ENCODE measurements around the gene SPTLC1.

Gene SPTLC1

DNA sequence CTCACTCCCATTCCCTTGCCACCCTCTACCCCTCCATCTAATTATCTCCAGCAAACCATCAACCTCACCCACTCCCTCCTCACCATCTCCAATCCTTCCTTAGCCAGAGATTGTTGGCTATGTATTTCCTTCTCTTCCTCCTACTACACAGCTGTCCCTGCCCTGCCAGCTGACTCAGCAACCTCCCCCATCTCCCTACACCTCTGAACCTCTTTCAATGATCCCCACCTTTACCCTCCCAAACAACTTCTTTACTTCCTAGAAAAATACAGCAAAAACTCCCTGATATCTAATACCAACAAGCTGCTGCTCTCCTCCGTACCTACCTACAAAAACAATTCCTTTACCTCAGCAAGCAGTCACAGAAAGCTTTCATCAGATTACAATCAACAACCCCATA lies 37.3 kb downstream of the SPTLC1 start:
- no peak for DNase-seq

GRCh38 chr9:92071634-92072033 lies 43.6 kb downstream of the SPTLC1 start:
- no peak for DNase-seq

DNA sequence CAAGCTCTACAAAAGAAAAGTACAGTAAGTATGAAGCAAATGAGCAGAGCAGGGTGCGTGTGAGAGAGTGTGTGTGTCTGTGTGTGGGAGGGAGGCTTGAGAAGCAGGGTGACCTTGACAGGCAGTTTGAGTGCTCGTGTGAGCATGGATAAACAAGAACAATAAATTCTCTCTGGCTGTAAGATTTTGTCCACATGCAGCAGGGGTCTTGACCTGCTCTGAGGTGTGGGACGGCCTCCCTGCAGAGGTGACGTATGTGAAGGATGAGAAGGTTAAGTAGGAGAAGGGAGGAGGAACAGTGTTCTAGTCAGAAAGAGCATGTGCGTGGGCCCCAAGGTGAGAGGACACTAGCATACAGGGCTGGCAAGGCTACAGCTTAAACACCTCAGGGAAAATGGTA lies 49.0 kb downstream of the SPTLC1 start:
- DNase-seq = no peak

- DNase-seq = no peak
Observed at GRCh38 chr9:92064711-92065110, 50.5 kb downstream of the SPTLC1 start.

DNA sequence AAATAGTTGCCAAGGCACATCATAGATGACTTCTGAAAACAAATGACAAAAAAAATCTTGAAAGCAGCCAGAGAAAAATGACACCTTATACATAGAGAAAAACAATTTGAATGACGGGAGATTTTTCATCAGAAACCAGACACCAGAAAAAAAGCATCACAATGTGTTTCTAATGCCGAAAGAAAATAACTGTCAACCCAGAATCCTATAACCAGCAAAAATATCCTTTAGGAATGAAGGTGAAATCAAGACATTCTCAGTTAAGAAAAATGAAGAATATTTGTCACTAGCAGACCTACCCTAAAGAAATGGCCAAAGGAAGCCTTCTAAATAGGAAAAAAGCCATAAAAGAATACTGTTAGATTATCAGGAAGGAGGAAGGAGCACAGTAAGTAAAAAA lies 54.0 kb downstream of the SPTLC1 start:
- no peak for DNase-seq

DNA sequence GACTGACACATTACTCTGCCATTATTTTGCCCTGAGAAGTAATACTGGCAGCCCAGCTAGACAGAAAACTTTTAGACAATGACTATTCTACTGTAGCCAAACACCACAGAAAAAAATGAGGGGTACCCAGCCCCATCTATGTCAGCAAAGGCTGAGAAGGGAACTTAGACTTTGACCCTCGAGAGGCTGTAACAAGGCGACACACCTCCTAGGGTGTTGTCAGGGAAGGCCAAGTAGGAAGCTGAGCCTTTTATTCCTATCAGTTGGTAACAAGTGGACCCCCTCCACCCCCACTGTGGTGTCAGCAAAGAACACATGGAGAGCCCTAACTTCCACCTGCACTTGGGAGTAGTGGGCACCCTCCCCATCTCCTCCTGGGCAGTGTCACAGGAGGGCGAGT lies 55.6 kb downstream of the SPTLC1 start:
- no peak for DNase-seq

DNA sequence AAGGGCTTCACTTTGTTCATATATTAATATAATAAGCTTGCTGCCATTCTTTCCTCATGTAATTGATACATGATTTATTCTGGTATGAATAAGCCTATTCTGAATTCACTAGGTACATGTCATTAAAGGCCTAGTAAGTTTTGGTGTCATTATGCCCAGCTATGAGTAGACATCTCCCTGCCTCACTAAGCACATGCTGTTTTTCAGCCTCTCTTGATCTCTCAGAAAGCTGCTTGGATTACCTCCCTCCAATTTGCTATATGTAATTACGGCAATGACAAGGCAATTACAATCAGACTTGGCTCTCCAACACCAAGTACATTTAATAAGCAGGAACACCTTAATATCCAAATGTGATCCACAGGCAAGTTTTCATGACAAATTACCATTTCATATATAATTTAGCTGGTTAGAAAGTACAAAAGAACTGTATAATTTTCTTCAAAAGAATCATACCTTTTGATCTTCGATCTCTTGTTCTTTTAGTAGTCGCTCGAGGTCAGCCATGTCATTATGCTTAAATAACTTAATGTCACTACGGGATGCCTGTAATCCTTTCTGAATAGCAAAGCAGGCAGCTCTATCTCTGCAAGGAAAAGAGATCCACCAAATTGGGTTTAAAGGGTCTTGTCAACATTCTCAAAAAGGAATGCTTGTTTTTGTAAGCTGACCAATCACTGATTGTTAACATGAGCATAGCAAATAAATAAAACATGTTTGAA lies 56.3 kb downstream of the SPTLC1 start:
- no peak for DNase-seq

- DNase-seq = no peak
Observed at GRCh38 chr9:92058026-92058425, 57.2 kb downstream of the SPTLC1 start.

- DNase-seq = no peak
Observed at GRCh38 chr9:92057226-92057625, 58.0 kb downstream of the SPTLC1 start.

DNA sequence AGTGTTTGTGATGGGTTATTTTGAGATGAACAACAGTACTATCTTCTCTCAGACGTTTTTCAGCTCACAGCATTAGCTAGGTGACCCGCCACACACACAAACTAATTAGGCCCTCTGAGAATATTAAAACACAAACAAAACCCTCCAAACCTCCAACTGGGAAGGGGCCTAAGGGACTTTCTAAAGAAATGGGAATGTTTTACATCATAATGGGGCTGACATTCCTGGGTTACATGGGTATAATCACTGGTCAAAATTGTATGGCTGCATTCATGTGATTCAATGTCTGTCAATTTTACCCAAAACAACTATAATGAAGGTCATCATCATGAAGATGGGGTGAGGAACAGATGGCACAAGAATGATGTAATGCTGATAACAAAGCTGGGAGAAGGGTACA lies 59.6 kb downstream of the SPTLC1 start:
- DNase-seq = no peak

DNA sequence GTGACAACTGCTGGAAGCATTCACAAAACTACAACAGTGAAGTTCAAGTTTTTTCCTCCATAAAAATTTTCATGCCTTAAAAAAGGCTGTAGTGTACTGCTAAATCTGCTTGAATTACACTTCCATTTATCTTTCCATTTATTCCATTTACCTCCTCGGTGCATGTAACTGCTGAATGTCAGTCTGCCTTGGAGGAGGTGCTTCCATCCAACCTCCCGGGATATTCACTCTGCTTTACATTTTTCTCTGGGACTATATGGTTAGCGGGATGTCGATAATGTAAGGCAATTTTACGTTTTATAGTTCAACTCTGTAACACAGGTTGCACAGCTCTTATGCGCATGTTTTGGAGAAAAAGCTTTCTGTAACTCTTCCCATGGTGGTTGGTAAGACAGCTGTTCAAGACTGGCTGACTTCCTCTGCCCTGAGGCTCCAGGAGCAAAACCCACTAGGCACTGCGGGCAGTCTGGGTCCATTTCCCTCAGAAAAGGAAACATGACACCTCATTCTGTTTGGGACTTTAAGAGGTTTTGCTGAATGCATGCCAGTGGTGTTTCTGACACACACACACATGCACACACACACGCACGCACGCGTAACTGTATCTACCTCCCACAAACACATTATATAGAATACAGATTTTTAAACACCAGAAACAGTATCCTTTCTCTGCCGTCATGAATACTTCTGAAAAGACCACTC lies 66.1 kb downstream of the SPTLC1 start:
- no peak for DNase-seq

- DNase-seq = no peak
Observed at GRCh38 chr9:92047500-92047899, 67.7 kb downstream of the SPTLC1 start.

DNA sequence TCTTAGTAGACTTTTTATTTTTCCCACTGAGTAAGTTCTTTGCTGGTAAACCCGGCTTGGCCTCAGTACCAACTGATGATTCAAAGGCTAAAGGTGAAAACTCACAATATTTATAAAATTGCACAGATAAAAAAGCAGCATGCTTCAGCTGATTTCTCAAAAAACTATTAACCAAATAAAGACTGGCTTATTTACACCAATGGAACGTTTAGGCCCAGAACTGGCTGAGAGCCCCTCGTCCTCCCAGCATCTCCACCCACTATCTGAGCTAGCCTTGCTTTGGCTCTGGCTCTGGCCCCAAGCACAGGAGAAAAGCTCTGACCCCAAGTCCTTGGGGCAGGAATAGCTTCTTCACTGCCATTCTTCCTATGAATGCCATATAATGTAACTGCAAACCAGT lies 68.5 kb downstream of the SPTLC1 start:
- no peak for DNase-seq

DNA sequence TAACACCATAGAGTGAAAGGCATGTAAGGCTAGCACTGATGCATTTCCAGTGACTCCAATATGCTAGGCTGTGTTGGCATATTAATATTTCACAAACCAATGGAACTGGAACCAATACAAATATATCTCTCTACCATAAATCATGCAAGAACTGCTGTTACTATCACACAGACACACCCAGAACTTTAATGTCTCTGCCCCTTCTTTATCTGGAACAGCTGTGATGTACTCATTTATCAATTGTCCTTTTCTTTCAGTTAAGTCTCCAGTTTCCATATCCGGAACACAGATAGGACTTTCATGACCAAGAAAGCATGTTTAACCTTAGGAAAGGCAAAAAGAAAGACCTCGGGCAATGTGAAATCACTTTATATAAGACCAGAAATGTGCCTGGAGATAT lies 70.3 kb downstream of the SPTLC1 start:
- DNase-seq = no peak

DNA sequence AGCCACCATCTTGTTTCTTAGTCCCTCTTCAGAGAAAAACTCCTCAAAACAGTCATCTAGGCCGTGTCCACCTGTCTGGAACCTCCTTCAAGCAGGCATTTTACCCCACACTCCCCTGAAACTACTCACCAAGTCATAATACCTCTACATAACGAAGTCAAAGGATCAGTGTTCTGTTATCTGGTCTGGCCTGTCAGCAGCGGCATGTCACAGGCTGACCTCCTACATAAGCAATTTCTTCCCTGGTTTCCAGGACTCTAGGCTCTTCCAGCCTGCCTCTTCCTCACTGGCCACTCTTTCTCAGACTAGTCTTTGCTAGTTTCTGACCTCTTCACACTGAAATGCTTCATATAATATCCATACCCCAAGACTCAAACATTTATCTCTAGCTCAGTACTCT lies 72.2 kb downstream of the SPTLC1 start:
- DNase-seq = no peak

DNA sequence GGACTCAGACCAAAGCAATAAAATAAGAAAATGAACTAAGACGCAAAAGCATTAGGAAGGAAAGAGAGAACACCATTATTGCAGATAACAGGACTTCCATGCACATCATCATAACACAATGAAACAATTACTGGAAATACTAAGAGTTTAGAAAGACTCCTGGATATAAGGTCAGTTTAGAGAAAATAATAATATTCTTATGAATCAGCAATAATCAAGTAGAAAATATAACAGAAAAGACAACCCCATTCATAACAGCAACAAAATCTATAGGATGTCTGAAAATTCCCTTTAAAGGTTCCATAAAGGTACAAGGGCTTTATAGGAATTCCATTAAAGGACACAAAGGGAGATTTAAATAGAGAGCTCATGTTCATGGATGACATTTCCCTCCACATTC lies 73.0 kb downstream of the SPTLC1 start:
- DNase-seq = no peak

- DNase-seq = no peak
Observed at GRCh38 chr9:92036756-92037155, 78.5 kb downstream of the SPTLC1 start.

DNA sequence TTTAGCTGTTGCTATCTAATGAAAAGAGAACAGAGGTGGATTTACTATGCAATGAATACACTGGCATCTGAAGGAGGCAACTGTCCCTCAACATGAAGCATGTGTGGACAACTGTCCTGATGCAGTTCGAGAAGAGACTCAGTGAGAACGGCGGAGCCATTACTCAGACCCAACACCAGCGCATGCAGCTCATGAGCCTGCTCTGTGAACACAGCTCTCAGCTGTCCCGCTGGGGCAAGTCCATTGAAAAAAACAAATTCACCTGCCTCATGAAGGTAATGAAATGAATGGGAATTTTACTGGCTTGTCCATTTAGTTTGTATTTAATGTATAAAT lies 78.8 kb downstream of the SPTLC1 start:
- no peak for DNase-seq

DNA sequence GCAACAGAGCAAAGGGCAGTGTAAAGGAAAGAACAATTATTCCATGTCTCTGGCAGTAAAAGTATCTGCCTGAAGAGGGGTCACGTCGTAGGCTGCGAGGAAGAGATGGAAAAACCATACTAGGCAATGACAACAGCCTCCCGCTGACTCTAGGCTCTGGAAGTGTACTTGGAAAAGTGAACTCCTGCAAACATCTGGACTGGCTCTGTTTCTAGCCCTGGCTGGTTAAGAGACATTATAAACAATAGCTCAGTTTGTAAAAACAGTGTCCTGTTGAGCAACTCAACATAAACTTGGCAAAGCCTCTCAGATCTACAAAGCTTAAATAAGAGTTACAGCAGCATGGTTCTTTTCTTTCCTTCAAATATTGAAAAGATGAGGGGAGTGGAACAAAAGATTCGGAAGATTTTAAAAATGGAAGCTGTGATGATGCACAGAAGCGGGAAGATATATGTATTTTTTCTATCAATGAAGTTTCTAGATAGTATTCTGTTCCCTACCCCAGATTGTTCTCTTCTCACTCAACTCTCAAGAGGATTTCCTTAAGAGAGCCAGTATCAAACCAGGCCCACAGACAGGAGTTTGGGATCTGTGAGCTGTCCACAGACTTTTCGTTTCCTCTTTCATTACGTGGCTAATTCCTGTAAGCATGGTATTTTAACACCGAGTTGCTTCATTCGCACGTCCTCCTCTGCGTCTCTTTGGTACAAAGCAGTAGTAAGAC lies 79.4 kb downstream of the SPTLC1 start:
- no peak for DNase-seq

DNA sequence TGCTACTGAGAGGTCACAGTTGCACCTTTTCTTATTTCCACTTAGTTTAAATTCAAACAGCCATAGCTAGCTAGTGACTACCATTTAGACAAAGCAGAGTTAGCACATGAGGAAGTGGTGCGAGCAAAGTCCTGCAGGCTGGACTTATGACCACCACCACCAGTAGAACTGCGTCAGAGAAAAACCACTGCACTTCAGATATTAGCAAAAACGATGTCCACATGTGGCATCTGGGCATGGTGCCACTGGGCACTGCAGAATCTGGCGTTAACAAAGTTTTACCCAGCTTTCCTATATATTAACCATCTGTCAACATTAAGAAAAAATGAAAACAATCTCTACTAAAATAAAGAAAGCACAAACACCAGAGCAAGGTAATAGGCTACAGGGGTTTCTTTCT lies 80.1 kb downstream of the SPTLC1 start:
- no peak for DNase-seq

- no peak for DNase-seq
Observed at GRCh38 chr9:92033991-92034390, 81.2 kb downstream of the SPTLC1 start.

DNA sequence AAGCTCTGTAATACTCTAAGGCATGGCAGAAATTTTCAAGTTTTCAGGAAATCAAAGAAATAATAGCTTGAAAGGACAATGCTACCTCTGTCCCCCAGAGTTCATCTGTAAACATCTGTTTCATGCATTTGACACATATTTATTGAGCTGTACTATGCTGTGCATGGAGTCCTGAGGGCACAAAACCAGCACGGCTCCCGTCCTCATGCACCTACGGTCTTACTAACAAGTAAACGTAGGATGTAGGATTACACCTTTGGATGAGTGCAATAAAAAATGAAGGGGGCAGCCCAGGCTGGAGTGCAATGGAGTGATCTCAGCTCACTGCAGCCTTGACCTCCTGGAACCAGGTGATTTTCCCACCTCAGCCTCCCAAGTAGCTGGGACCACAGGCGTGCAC lies 81.9 kb downstream of the SPTLC1 start:
- no peak for DNase-seq

DNA sequence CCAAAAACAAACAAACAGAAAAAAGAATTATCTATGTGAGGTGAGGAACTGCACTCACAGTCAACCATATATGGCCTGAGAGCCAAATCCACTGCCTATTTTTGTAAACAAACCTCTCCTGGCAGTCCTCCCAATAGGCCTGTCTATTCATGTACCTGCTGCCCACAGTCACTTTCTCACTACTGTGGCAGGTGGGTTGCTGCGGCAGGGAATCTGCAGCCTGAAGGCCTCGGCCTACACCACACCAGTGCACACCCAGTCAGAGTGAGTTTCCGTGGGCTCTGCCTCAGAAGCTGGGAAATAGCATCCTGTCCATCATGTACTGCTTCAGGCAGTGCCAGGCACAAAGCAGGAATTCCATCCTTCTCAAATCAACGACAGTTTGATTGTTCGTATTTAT lies 82.3 kb downstream of the SPTLC1 start:
- DNase-seq = no peak

DNA sequence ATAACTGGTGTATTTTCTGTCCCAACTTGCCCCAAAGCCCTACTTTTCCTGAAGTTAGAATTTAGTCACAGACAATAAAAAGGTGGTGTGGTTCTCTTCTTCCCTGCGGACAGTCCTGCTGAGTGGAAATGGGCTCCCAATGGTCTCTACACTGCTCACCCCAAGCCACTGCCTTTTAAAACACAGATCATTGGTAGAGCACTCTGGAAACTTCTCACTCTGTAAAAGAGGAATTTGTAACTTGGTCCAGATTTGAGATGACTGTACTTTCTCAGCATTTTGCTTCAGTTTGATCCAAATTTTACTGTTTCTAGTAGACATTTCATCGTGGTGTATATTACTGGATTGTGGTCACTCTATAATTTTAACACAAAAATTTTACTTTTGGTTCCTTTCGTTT lies 84.8 kb downstream of the SPTLC1 start:
- no peak for DNase-seq
